Measurements from ENCODE around the gene MAP3K5.

The MAP3K5 gene

DNA sequence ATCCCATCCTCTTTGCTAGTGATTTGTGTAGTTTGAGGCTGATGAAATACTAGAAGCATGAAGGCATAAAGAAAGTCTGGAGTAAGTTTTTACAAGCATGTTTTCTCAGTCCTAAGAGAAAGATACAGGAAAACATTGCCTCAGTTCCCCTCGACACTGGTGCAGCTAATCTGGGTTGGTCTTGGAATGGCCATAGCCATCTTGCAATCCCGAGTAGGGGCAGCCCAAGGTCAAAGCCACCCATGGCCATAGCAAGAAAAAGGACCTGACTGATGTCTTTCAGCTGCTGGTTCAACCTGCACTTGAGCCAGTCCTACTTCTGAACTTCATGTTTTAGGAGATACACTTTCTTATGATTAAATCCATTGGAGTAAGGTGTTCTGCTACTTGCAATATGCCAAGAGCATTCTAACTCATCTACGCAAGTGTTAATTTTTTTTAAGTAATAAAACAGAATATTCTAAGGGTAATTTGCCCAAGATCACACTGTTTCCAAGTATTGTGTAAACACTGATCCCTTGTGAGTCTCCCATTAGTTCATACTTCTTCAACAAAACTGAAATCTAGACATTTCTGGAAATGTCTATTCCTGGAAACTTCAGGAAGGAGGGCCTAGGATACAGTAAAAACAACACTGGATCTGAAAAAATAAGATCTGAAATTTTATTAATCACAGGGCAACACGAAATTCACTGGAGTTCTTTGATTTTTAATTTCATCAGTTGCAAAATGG lies 108.9 kb downstream of the MAP3K5 start:
- DNase-seq (ENCODE audit: low read depth), result no peak

GRCh38 chr6:136682292-136682691 lies 110.0 kb downstream of the MAP3K5 start:
- DNase-seq (ENCODE audit: low read depth), result no peak

DNA sequence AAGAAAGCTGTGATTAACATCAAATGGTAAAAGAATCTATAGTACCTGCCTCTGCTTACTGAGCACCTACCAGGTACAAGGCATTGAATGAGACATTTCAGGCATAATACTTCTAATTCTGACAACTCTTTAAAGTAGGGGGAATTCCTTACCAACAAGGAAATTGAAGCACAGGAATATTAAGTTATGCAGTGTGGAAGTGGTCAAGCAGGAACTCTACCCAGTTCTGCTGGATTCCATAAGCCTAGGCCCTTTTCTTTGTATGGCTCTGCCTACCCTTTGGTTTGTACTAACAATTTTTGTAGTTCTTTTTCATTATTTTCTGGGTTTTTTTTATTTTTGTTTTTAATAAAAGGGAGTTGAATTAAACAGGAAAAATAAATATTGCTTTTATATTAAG lies 114.5 kb downstream of the MAP3K5 start:
- no peak for DNase-seq (ENCODE audit: low read depth)

DNA sequence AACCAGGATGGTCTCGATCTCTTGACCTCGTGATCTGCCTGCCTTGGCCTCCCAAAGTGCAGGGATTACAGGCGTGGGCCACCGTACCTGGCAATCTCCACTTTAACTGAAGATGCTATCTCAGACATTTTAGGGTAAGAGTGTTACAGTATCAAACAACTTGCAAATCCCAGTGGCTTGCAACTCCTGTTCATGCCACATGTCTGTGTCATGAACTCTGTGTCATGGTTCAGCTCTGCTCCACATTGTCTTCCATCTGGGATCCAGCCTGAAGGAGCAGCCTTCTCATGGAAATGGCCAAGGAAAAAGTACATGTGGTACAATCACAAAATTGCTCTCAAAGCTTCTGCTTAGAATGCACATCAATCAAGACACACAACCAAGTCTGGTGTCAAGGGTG lies 114.9 kb downstream of the MAP3K5 start:
- no peak for DNase-seq (ENCODE audit: low read depth)

- no peak for DNase-seq (ENCODE audit: low read depth)
These were observed 116.2 kb downstream of the MAP3K5 start for GRCh38 chr6:136676075-136676474.

- DNase-seq (ENCODE audit: low read depth), result no peak
These were observed 118.7 kb downstream of the MAP3K5 start for GRCh38 chr6:136673571-136673970.

- no peak for DNase-seq (ENCODE audit: low read depth)
These were observed 120.1 kb downstream of the MAP3K5 start for GRCh38 chr6:136672144-136672543.

- DNase-seq (ENCODE audit: low read depth), result peak; percentile 94
These were observed 123.0 kb downstream of the MAP3K5 start for GRCh38 chr6:136669299-136669699.

- DNase-seq (ENCODE audit: low read depth), result no peak
These were observed 123.7 kb downstream of the MAP3K5 start for GRCh38 chr6:136668571-136668970.

DNA sequence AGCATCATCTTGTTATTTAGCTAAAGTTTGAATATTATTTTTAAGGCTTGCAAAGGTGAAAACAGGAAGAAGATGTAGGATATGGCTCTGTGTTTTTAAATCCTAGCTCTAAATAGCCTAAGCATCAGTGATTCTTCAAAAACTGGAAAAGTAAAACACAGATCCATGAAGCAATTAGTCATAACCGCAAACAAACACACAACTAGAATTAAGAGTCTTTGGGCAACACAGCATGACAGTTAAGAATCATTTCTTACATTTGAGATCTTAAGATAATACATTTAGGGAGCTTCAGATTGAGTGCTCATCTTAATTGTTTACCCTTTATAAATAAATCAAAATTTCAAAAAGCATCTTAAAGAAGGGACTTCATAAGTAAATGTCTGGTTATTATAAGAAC lies 126.2 kb downstream of the MAP3K5 start:
- no peak for DNase-seq (ENCODE audit: low read depth)

DNA sequence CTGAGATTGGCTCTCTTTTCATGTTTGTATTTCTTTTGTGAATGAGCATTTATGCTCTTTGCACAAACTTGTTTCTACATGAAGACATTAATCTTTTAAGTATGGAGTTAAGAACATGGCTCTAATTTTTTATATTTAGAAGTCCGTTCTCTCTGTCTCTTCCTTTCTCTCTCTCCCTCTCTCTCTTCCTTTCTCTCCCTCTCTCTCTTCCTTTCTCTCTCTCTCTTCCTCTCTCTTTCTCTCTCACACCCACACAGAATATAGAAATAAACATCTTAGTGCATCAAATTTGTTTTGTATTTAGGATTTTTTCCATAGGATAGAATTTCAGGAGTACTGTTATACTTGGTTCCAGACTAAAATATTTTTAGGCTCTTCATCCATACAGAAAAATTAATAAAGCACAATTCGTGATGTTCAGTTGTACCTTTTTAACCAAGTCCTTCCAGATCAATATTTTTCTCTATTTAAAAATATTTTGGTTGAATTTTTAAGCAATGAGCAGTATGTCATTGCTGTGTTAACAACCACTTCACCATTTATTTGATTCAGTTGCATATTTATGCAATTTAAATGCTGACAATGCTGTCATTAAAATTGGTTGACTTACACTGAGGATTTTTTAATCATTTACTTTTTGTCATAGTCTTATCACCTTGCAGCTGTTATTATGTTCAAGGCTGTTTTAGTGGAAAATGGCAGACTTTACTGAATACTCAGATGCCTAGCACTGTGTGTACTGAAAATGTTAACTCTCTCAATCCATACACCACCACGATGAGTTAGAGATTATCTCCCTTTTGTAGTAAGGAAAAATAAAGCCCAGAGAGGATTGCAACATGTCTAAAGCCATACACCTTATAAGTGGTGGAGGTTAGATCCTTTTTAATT lies 129.7 kb downstream of the MAP3K5 start:
- DNase-seq (ENCODE audit: low read depth), result no peak

GRCh38 chr6:136660727-136661126 lies 131.6 kb downstream of the MAP3K5 start:
- DNase-seq (ENCODE audit: low read depth), result no peak

DNA sequence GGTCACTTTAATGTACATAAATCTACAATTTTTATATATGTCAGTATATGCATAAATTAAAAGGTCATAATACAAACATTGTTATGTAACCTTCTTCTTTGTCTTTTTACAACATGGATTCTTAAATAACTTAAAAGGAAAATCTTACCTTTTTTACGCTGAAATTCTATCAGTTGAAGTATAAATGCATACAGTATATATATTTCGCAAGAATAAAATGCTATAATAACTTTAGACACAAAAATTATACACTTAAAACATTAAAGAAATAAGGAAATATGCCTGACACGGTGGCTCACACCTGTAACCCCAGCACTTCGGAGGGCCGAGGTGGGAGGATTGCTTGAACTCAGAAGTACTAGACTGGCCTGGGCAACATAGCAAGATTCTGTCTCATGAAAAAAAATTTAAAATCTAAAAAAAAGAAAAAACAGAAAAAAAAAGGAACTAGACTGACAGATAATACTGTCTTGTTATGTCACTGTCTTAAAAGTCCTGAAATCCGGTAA lies 132.2 kb downstream of the MAP3K5 start:
- no peak for DNase-seq (ENCODE audit: low read depth)

GRCh38 chr6:136658711-136659110 lies 133.6 kb downstream of the MAP3K5 start:
- DNase-seq (ENCODE audit: low read depth), result no peak

GRCh38 chr6:136657666-136658065 lies 134.6 kb downstream of the MAP3K5 start:
- DNase-seq (ENCODE audit: low read depth), result no peak

DNA sequence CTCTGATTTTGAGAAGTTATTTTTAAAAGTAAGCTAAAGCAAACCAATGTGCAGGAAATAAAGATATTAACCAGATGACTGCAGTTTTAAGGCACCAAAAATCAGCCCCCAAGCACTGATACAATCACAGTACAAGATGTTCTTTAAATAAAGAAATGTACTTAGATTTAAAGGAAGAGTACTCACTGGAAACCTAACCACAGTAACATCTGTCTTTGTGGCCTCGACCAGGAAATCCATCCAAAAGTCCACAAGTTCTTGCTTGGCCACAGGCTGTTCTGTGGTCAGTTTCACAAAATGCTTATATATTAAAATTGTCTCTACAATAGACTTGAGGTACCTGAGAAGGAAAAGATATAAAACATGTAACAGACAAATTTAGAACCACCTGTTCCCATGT lies 136.2 kb downstream of the MAP3K5 start:
- DNase-seq (ENCODE audit: low read depth), result no peak

DNA sequence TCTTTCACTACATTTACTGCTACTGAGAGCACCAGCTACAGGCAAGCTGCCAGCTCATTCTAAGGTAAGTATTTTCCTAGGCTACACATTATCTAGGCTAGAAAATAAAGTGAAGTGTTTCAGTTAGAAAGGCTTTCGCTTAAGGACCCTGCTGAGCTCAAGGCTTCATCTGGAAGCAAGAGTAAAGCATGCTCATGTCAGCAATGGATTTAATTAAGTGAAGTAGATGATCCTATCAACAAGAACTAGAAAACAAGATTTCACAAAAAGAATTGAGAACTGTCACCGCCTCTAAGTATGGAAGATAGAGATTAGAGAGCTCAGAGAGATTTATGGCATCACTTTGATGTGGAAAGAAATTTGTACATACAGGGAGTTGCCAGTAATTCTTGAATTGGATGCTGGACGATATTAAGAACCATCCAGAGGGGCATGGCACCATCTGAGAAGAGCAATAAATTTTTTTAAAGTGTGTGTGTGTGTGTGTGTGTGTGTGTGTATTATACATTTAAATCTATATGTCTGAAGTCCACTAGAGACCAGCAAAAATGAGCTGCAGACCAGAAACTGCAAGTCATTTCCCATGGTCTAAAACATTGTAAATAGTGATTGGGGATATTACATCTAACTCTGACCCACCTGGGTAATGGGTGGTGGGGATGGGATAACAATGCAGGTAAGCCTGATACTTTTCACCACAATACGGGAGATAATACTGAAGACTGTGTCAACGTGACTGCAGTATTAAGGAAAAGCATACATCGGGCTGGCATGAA lies 136.8 kb downstream of the MAP3K5 start:
- no peak for DNase-seq (ENCODE audit: low read depth)

DNA sequence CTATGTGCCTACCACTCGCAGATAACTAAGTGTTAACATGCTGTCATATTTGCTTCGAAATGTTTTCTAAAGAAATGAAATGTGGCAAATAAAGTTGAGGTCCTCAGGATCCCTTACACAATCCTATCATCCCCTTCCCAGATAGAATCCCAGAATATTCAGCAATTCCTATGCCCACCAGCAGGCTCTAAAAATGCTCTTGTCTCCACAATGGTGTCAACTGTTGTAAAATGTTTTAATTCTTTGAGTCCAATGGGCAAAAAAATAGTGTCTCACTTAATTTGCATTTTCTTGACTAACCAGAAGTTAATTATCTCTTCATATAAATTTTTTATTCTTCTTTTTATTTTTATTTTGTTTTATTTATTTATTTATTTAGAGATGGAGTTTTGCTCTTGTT lies 138.2 kb downstream of the MAP3K5 start:
- no peak for DNase-seq (ENCODE audit: low read depth)

GRCh38 chr6:136652656-136653055 lies 139.6 kb downstream of the MAP3K5 start:
- DNase-seq (ENCODE audit: low read depth), result no peak

- no peak for DNase-seq (ENCODE audit: low read depth)
These were observed 140.3 kb downstream of the MAP3K5 start for GRCh38 chr6:136651982-136652381.

- DNase-seq (ENCODE audit: low read depth), result peak; percentile 90
These were observed 144.9 kb downstream of the MAP3K5 start for GRCh38 chr6:136647363-136647852.

DNA sequence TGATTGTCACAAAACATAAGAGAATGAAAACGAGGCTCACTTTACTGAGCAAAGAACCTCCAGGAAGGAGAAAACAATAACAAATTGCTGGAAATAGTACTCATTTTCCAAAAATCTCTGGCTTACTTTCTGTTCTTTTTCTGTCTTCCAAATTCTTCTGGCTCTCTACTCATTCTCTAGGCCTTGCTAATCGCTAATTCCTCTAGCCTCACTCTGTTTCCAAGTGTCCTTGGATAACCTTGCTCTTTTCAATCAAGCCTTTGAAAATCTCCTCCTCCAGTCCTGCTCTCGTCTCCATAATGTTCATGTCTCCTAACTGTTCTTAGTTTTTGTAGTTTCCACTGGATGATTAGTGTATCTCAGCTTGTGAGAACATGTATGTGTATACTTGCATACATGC lies 145.9 kb downstream of the MAP3K5 start:
- no peak for DNase-seq (ENCODE audit: low read depth)
